Fibroblast of villous mesenchyme (primary cell): ENCODE measurements around the gene CST4. TPM values are rescaled to one million over a fixed set of nuclear protein-coding genes. Genes with fewer than 3 reads are reported as not detected.

Experiments
- DNase-seq: peaks from one replicate; pipeline ENCODE4 v3.0.0-alpha.2; 2010; ENCODE audit warnings: low read depth
- H3K4me3 ChIP-seq: 2 replicates; pipeline ENCODE4 v1.5.1; 2011; ENCODE audit warnings: low read depth, mild to moderate bottlenecking, low read length
- CTCF ChIP-seq: IDR thresholded peaks from 2 replicates; pipeline ENCODE4 v1.5.1; 2012; ENCODE audit warnings: low read depth, mild to moderate bottlenecking, low read length; ENCODE audit not compliant: insufficient read depth
- total RNA-seq: library from RNA; depleted of rRNA; stranded (reverse); fragments of >200 nt; gene quantifications from 2 replicates; pipeline ENCODE4 v1.2.3, GENCODE V29; 2012

The CST4 gene
- total RNA-seq, 1 donor: not detected

- H3K4me3 ChIP-seq: no peak overlapping the region
- TF ChIP-seq CTCF: no peak
Measured at GRCh38 chr20:23683281-23683680, 5.6 kb downstream of the CST4 start.

DNA sequence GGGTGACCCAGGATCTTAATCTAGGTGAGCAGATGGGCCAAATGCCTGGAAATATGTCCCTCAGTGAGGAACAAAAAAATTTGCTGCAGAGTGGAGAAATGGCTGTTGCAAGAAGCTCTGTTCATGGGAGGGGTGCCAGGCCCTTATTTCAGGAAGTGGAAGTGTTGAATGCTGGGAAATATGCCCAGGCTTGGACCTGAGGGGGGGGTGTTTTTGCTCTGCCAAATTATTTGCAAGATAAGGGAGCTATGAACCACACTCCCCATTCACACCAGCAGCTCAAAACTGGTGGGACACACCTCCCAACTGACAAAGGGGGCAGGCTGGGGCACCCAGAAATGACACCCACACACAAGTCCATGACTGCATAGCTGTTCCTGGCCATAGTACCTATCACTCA, 8.7 kb downstream of the CST4 start:
- no peak for DNase-seq
- H3K4me3 ChIP-seq: no peak overlapping the region
- TF ChIP-seq CTCF: no peak

More at GRCh38 chr20:23683281-23683680, 5.6 kb downstream of the CST4 start:
- no peak for DNase-seq

DNA sequence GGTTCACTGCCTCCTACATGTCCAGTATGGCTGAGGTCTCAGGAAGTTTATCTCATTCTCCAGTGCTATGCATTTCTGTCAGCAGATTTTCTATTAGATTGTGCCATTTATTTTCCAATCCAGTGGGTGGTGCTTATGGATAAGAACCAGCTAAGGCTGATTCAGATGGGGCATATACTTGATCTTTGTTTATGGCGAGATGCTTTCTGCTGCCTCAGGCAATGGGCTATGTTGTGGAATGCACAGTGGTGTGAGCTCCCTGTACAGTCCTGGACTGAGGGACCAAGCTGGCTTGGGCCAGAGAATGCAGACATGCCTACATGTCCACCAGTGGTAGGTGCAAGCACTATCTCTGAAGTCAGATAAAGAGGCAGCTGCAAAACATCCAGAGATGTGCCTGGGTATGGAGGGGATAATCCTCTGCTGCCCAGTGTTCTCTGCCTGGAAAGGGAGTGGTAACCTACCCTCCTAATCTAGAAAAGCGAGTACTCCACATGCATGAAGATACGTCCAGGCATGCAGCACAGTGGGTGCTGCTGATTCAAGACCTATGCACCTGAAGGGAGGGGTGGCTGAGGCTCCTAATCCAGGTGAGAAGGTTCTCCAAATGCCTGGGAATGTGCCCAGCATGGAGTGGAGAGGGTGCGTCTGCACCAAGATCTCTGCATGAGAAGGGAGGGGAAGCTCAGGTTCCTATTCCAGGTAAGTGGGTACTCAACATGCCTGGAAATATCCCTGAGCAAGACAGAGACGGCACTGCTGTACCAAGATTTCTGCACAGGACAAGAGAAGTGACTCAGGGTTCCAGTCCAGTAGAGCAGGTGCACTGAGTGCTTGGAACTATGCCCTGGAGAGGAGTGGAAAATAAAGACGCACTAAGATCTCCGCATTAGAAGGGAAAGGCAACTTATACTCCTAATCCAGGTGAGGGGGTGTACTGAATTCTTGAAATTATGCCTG, 9.4 kb downstream of the CST4 start:
- TF ChIP-seq CTCF: no peak
- no peak for DNase-seq
- H3K4me3 ChIP-seq: no peak overlapping the region

- no peak for TF ChIP-seq CTCF
- no peak overlapping the region for H3K4me3 ChIP-seq
- DNase-seq: no peak
Measured at GRCh38 chr20:23673209-23673608, 15.6 kb downstream of the CST4 start.

DNA sequence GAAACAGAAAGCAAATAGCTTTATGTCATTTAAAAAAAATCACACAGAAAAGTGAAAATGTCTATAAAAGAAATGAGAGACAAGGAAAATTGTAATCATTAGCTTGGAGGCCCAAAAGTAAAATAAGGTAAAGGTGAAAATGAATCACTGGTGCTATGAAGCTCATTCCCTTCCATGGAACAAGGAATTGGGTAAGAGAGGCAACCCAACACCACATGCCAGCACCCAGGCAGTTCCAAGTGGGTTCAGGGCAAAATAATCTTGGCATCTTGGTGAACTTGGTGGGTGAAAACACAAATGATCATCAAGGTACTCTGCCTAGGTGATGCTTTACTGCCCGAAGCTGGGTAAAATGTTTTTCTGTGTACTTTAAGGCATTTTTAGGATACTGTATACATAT, 16.7 kb downstream of the CST4 start:
- TF ChIP-seq CTCF: no peak
- DNase-seq: no peak
- no peak overlapping the region for H3K4me3 ChIP-seq

- no peak overlapping the region for H3K4me3 ChIP-seq
- TF ChIP-seq CTCF: no peak
- DNase-seq: no peak
Measured at GRCh38 chr20:23671479-23671878, 17.4 kb downstream of the CST4 start.

GRCh38 chr20:23670361-23670760, 18.5 kb downstream of the CST4 start:
- no peak for TF ChIP-seq CTCF
- no peak overlapping the region for H3K4me3 ChIP-seq
- no peak for DNase-seq
